ENCODE results near the gene MALAT1.

DNA sequence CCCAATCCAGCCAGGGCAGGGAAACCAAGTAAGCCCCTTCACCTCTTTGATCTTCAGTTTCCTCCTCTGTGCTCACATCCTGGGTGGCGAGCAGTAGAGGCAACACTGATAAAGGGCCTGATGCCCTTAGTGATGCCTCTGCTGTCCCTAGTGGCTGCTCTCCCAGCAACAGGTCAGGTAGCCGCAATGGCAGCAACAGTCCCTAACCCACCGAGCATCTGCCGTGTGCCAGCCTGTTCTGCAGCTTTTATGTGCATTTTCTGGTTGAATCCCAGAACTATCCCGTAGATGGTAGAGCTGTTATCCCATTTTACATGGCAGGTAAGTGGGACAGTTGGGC lies 31.3 kb downstream of the MALAT1 start:
- TF ChIP-seq POLR2A (IDR thresholded peaks at IDR 0.05; ENCODE audit: low read length) (no peak), GATA1 (IDR thresholded peaks at IDR 0.05; ENCODE audit: low read depth, low read length) (no peak)

All from erythroblast (primary cell).